ENCODE measurements around the gene STOML1. TPM values are rescaled to one million over a fixed set of nuclear protein-coding genes. Genes with fewer than 3 reads are reported as not detected.

The STOML1 gene
- total RNA-seq, 1 experiment from 2014 or later: 10.5 TPM

DNA sequence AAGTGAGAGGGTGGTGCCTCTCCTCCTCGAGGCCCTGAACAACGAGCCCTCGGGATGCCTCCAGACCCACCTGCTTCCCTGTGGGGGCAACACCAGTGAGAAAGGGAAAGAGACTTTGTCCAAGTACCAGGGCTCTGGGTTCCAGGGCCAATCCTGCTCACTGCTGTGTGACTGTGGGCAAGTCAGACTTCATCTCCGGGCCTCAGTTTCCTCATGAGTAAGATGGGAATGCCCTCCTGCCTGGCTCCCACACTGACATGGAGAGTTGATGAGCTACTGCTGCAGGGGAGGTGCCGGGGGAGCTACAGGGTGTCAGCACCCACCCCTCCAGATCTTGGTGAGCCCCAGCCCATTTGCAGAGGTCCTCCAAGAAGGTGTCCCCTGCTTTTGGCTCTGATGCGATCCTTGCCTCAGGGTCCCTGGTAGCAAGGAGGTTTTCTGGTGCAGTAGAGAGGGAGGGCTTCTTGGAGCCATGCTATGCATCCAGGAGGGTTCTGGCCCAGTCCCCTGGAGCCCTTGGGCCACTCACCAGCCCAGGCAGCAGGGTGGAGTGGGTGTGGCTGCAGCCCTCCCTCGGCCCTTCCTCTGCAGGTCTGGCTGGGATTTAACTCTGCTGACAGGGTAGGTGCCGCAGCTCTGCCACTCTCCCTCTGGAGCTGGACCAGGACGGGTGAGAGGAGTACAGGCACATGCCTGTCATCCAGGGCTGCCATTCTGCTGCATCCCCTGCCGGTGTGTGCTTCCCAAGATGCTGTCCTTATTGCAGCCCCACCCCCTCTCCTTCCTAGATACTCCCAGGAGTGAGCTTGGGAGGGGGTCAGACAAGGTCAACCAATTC lies 39.0 kb downstream of the STOML1 start:
- peak; percentile 37 for DNase-seq
- Histone ChIP-seq H3K36me3 (replicated peaks; ENCODE audit: control insufficient read depth, insufficient read depth, low read length) (no peaks in the 10 kb centered on the region), H3K4me3 (ENCODE audit: insufficient read depth, low read depth, low read length) (no peak overlapping the region), H3K27me3 (ENCODE audit: control insufficient read depth, insufficient read depth, low read length) (no peaks in the 10 kb centered on the region)

DNA sequence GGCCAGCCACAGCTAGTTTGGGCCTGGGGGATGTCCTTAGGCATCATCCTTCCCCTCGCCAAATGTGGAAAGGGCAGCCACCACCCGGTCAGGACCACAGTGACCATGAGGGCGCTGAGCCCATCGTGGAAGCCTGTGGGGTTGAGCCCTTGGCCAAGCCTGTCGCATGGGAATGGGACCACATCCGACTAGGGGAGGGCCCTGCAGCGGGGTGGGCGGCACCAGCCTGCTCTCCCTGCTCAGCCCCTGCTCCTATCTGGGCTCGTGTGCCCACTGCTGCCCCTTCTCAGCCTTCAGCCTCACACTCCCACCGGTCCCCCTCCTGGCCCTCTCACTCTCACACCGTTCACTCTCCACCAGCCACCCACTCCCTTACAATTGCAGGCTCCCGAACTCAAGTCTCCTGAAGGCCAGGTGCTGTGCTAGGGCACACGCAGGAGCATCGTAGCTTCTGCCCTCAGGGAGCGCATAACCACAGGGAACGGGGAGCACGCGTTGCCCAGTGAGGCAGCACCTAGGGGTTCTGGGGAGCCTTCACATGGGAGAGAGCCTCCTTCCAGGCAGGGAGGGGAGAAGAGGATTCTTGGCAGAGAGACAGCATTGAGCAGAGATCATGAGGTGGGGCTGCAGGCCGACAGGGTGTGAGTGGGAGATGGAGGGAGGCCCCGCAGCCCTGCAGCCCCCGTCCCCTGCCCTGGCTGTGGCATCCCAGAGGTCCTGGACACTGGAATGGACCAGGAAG lies 39.8 kb downstream of the STOML1 start:
- DNase-seq: no peak
- Histone ChIP-seq H3K4me3 (ENCODE audit: insufficient read depth, low read depth, low read length) (no peak overlapping the region), H3K36me3 (replicated peaks; ENCODE audit: control insufficient read depth, insufficient read depth, low read length) (no peaks in the 10 kb centered on the region)

DNA sequence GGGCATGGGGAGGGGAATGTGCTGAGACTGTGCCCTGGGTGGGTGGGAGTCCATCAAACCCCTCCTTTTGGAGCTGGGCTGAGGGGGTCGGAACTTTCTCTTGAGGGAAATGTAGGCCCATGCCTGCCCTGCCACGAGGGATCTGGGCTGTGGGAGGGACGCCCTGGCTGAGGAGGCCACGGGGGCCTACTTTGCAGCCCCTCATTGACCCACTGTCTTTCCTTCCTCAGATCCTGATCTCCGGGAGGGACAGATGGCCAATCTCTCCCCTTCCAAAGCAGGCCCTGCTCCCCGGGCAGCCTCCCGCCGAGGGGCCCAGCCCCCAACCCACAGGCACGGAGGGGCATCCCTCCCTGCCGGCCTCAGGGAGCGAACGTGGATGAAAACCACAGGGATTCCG lies 40.5 kb downstream of the STOML1 start:
- Histone ChIP-seq H3K36me3 (replicated peaks; ENCODE audit: control insufficient read depth, insufficient read depth, low read length) (no peaks in the 10 kb centered on the region), H3K27me3 (ENCODE audit: control insufficient read depth, insufficient read depth, low read length) (no peaks in the 10 kb centered on the region), H3K4me3 (ENCODE audit: insufficient read depth, low read depth, low read length) (no peak overlapping the region)
- DNase-seq: peak; percentile 78

More for the DNA sequence above, 39.8 kb downstream of the STOML1 start:
- H3K27me3 ChIP-seq (ENCODE audit: control insufficient read depth, insufficient read depth, low read length): no peaks in the 10 kb centered on the region

DNA sequence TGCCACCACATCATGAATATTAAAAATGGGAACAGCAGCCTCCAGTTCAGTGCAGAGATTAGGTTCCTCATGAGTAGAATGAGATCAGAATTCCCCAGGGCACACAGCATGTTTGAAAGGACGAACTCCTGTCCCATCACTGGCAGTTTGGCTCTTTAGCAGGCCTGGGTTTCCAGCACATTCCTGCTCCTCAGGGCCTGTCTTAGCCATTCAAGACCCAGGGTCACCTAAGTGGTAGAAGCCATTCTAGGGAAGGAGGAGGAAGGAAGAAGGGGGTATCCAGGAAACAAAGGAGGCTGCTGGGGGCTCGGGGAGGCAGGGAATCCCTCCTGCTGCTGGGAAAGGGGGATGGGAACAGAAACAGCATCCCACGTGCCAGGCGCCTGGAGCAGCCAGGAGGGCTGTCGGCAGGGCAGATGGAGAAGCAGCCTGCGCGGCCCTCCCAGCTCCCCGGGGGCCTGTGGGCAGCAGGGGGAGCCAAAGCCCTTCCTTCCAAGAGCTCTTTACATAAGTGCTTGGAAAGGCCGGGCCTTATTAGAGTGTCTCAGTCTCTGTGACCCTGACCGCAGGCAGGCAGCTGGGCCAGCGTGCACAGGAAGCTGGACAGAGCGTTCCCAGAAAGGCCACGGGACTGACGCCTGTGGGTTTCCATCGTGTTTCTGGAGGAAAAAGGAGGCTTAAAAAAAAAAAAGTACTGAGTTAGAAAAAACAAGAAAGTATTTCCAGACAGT lies 41.1 kb downstream of the STOML1 start:
- DNase-seq: peak; percentile 97
- no peak overlapping the region for H3K4me3 ChIP-seq (ENCODE audit: insufficient read depth, low read depth, low read length)
- no peaks in the 10 kb centered on the region for H3K36me3 ChIP-seq (replicated peaks; ENCODE audit: control insufficient read depth, insufficient read depth, low read length)
- H3K27me3 ChIP-seq (ENCODE audit: control insufficient read depth, insufficient read depth, low read length): no peaks in the 10 kb centered on the region

DNA sequence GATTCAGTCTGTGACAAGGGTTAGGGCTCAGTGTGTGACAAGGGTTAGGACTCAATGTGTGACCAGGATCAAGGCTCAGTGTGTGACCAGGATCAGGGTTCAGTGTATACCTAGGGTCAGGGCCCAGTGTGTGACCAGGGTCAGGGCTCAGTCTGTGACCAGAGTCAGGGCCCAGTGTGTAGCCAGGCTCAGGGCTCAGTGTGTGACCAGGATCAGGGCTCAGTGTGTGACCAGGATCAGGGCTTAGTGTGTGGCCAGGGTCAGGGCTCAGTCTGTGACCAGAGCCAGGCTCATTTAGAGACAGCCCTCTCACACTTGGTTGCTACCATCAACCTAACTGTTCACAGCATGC lies 41.6 kb downstream of the STOML1 start:
- Histone ChIP-seq H3K4me3 (ENCODE audit: insufficient read depth, low read depth, low read length) (no peak overlapping the region), H3K27me3 (ENCODE audit: control insufficient read depth, insufficient read depth, low read length) (no peaks in the 10 kb centered on the region), H3K36me3 (replicated peaks; ENCODE audit: control insufficient read depth, insufficient read depth, low read length) (no peaks in the 10 kb centered on the region)
- DNase-seq: no peak

DNA sequence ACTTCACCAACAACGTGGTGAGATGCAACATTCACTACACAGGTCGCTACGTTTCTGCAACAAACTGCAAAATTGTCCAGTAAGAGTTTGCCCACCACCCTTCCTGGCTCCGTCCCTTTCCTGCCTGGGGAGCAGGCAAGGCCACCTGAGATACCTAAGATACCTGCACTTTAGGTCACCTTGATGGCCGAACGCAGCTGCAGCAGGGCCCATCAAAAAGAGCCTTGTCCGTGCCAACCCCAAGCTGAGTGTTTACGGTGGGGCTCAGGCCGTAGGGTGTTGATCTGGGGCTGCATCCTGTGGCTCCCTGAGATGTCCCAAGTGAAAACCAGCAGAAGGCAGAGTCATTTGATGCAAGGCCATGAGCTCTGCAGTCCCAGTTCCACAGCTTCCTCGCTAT lies 42.6 kb downstream of the STOML1 start:
- H3K4me3 ChIP-seq (ENCODE audit: insufficient read depth, low read depth, low read length): no peak overlapping the region
- no peaks in the 10 kb centered on the region for H3K27me3 ChIP-seq (ENCODE audit: control insufficient read depth, insufficient read depth, low read length)
- DNase-seq: no peak
- H3K36me3 ChIP-seq (replicated peaks; ENCODE audit: control insufficient read depth, insufficient read depth, low read length): no peaks in the 10 kb centered on the region

DNA sequence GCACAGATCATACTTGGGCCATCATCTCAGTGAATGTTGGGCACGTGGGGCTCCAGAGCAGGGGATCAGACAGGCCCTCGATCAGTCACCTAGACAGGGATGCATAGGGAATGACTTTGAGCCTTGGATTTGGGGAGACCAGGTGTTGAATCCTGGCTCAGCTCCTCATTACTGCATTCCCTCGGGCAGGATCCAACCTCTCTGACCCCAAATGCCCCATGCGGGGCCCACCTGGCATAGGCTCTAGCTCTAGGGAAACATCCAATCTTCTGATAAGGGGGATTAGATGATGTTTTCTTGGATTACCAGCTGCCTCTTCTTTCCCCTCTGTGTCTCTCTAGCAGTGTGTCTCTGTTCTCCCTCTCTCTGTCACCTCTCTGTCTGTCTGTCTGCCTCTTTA lies 43.1 kb downstream of the STOML1 start:
- H3K36me3 ChIP-seq (replicated peaks; ENCODE audit: control insufficient read depth, insufficient read depth, low read length): no peaks in the 10 kb centered on the region
- H3K4me3 ChIP-seq (ENCODE audit: insufficient read depth, low read depth, low read length): no peak overlapping the region
- no peaks in the 10 kb centered on the region for H3K27me3 ChIP-seq (ENCODE audit: control insufficient read depth, insufficient read depth, low read length)
- DNase-seq: no peak

DNA sequence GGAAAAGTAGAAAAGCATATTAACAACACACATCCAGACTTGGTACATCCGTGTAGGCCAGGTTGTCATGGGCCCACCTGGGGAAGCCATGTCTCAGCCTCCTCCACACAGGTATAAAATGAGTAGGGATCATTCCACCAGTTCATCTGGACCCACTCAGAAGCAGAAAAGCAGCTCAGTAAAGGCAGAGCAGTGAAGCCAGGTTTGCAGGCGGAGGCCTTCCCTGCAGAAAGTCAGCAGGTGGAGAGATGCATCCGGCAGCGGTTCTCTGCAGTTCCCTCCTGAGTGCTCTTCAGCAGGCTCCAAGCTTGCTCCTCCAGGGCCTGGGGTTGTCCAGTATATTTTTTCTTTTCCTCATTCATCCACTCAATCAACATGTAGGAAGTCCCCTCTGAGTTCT lies 43.7 kb downstream of the STOML1 start:
- H3K4me3 ChIP-seq (ENCODE audit: insufficient read depth, low read depth, low read length): no peak overlapping the region
- H3K27me3 ChIP-seq (ENCODE audit: control insufficient read depth, insufficient read depth, low read length): no peaks in the 10 kb centered on the region
- H3K36me3 ChIP-seq (replicated peaks; ENCODE audit: control insufficient read depth, insufficient read depth, low read length): no peaks in the 10 kb centered on the region
- DNase-seq: no peak

DNA sequence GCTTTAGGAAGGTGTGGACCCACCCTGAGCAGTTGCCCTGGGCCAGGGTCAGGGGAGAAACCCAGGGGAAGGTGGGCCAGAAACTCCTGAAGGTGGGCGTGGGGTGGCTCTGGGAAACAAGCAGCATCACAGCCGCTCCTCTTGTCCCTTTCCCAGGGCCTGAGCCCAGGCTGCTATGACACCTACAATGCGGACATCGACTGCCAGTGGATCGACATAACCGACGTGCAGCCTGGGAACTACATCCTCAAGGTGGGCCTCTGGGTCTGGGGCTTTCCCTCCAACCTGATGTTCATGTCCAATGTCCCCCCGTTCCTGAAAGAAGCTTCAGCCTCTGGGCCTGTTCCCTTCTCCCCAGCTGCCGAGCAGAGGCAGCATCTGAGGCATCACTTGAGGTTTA lies 44.4 kb downstream of the STOML1 start:
- DNase-seq: no peak
- Histone ChIP-seq H3K4me3 (ENCODE audit: insufficient read depth, low read depth, low read length) (no peak overlapping the region), H3K36me3 (replicated peaks; ENCODE audit: control insufficient read depth, insufficient read depth, low read length) (no peaks in the 10 kb centered on the region), H3K27me3 (ENCODE audit: control insufficient read depth, insufficient read depth, low read length) (no peaks in the 10 kb centered on the region)

DNA sequence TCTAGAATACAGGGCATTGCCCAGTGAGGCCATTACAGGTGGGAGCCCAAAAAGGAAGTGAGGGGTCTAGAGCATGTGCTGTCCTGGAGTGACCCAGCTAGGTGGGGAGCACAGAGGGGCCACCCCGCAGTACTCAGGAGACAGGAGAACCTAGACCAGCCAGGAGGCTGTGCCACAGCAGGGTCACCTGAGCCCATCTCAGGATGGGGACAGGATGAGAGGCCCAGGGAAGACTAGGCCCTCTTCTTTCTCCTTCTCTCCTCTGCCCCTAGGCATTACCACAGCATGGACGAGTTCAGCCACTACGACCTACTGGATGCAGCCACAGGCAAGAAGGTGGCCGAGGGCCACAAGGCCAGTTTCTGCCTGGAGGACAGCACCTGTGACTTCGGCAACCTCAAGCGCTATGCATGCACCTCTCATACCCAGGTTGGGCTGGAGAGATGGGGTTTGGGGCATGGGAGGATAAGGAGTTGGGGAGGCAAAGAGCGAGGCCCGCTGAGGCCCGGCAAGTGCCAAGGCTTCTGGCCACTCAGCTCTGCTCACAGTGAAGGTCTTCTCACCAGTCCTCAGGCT lies 45.2 kb downstream of the STOML1 start:
- H3K27me3 ChIP-seq (ENCODE audit: control insufficient read depth, insufficient read depth, low read length): no peaks in the 10 kb centered on the region
- no peak overlapping the region for H3K4me3 ChIP-seq (ENCODE audit: insufficient read depth, low read depth, low read length)
- no peaks in the 10 kb centered on the region for H3K36me3 ChIP-seq (replicated peaks; ENCODE audit: control insufficient read depth, insufficient read depth, low read length)
- DNase-seq: no peak

DNA sequence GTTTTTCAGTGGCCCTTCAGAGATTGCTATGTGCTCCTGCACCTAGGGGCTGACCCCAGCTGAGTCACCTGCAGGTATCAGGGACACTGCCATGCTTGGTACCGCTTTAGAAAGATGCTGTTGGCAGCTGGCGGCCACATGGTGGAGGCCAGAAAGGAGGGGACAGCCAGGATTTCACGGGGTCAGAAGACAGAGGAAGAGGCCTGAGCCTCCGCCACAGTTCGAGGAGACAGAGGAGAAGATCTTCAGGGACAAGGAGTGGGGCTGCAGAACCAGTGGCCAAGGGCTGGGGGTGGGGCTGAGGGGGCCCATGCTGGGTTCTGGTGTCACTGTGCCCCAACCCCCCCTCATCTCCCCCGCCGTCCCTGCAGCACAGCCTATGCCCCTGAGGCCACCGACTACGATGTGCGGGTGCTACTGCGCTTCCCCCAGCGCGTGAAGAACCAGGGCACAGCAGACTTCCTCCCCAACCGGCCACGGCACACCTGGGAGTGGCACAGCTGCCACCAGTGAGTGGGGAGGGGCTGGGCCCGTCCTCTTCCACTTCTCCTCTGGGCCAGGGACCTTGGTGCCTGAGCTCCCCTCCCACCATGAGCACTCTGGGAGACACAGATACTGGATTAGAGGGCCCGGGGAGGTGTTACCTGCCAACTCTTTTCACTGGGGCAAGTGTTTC lies 45.9 kb downstream of the STOML1 start:
- Histone ChIP-seq H3K4me3 (ENCODE audit: insufficient read depth, low read depth, low read length) (no peak overlapping the region), H3K27me3 (ENCODE audit: control insufficient read depth, insufficient read depth, low read length) (no peaks in the 10 kb centered on the region), H3K36me3 (replicated peaks; ENCODE audit: control insufficient read depth, insufficient read depth, low read length) (no peaks in the 10 kb centered on the region)
- no peak for DNase-seq

DNA sequence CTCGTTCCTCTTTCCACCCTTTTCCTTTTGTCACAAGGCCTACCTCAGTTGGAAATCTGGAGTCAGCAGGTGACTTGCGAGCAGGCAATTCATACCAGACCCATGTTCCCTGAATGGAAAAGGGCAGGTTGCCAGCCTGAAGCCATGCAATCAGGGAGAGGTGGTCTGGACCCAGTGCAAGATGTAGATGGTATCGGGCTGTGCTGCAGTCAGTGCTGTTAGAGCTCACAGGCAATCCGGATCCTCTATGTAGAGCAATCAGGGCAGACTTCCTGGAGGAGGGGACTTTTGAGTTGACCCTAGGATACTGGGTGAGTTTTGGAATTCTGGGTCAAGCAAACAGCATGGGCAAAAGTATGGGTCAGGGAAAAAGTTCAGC lies 47.0 kb downstream of the STOML1 start:
- Histone ChIP-seq H3K36me3 (replicated peaks; ENCODE audit: control insufficient read depth, insufficient read depth, low read length) (no peaks in the 10 kb centered on the region), H3K27me3 (ENCODE audit: control insufficient read depth, insufficient read depth, low read length) (no peaks in the 10 kb centered on the region), H3K4me3 (ENCODE audit: insufficient read depth, low read depth, low read length) (no peak overlapping the region)
- no peak for DNase-seq

DNA sequence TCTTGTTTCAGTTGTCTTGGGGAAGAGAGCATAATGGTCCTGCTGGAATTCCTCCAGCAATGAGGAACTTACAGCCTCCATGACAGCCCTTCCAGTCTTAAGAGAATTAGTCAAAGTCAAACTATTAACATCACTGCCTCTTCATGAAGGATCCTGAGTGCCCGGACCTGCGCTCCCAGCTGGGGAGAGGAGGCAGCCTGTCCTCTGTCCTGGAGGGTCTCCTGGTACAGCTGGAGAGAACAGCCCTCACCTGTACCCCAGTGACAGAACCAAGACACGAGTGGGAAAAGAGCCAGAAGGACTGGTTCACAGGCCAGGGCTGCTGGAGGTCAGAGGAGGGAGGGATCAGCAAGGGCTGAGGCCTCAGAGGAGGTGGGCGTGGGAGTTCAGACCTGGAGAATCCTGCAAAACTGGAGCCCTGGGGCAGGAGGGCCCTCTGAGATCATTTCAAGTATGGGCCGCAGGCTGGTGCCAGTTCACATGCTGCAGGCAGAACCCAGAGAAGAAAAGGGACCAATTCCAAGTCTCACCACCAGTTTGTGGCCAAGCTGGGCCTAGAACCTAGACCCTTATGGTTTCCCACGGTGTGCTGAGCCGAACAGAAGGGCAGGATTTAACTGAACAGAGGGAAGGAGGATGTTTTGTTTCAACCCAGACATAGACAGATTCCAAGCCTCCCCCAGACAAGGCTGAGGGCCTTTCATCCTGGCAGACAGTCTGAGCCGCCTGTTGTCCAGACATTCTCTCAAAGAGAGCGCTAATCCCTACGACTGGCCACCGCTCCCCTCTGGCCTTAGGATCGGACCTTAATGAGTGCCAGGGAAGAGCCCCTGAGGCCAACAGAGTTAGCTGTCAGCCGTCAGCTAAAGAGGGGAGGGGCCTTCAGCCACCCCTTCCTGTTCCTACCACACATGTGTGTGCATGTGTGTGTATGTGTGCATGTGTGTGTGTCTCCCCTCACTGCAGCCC lies 47.6 kb downstream of the STOML1 start:
- no peak for DNase-seq
- H3K4me3 ChIP-seq (ENCODE audit: insufficient read depth, low read depth, low read length): no peak overlapping the region
- H3K36me3 ChIP-seq (replicated peaks; ENCODE audit: control insufficient read depth, insufficient read depth, low read length): no peaks in the 10 kb centered on the region
- H3K27me3 ChIP-seq (ENCODE audit: control insufficient read depth, insufficient read depth, low read length): no peaks in the 10 kb centered on the region
